Heart right ventricle (tissue), 16 donors: ENCODE data around the gene LRRC18. TPM values are rescaled to one million over a fixed set of nuclear protein-coding genes. Genes with fewer than 3 reads are reported as not detected.

ENCODE experiments used
- ATAC-seq, 8 donors: fragments of 200-7000 bp; cut with Tn5 transposase; one replicate each; pipeline ENCODE4 v1.9.1; 2020; ENCODE audit warnings: mild to moderate bottlenecking in 8 of 8, moderate library complexity in 8 of 8, moderate number of reproducible peaks in 1 of 8
- DNase-seq, 2 donors: peaks; one replicate each; pipeline ENCODE4 v3.0.0-alpha.2; 2020
- H3K27ac ChIP-seq, 10 donors: fragments of 200-600 bp; sonication (generic) in 2 of 10; one replicate each; pipeline versions ENCODE4 v1.5.0 to v1.8.0; 2020 to 2022; ENCODE audit warnings: mild to moderate bottlenecking in 3 of 10
- H3K27me3 ChIP-seq, 7 donors: fragments of 200-600 bp; one replicate each; pipeline ENCODE4 v1.8.0; 2021 to 2022; ENCODE audit warnings: mild to moderate bottlenecking in 2 of 7
- H3K36me3 ChIP-seq, 9 donors: fragments of 200-600 bp; sonication (generic) in 1 of 9; one replicate each; pipeline versions ENCODE4 v1.5.0 to v1.8.0; 2020 to 2022; ENCODE audit warnings: mild to moderate bottlenecking in 2 of 9
- H3K4me1 ChIP-seq, 9 donors: fragments of 200-600 bp; sonication (generic) in 1 of 9; one replicate each; pipeline versions ENCODE4 v1.5.0 to v1.8.0; 2020 to 2022; ENCODE audit warnings: mild to moderate bottlenecking in 4 of 9
- H3K4me3 ChIP-seq, 10 donors: fragments of 200-600 bp; sonication (generic) in 2 of 10; one replicate each; pipeline versions ENCODE4 v1.5.0 to v1.8.0; 2020 to 2022; ENCODE audit warnings: mild to moderate bottlenecking in 7 of 10, moderate library complexity in 2 of 10
- H3K9me3 ChIP-seq, 11 donors: fragments of 200-600 bp in 10 of 11; sonication (generic) in 2 of 11; one replicate each; pipeline versions ENCODE4 v1.5.0 to v1.8.0; 2013 to 2022; ENCODE audit warnings: mild to moderate bottlenecking in 2 of 11, control low read depth in 1 of 11, moderate library complexity in 1 of 11
- CTCF ChIP-seq, 9 donors: fragments of 200-600 bp; sonication (generic) in 2 of 9; IDR thresholded peaks; one replicate each; pipeline versions ENCODE4 v1.5.0 to v1.8.0; 2021 to 2022; ENCODE audit warnings: antibody characterized with exemption in 9 of 9, mild to moderate bottlenecking in 5 of 9, moderate library complexity in 1 of 9
- WGBS, 2 donors: extraction: QIAGEN DNeasy Blood & Tissue Kit; methylation state at CpG; one replicate each; pipeline ENCODE4 v1.1.7; 2013; ENCODE audit warnings: inconsistent platforms in 1 of 2; 5-methylcytosine and 5-hydroxymethylcytosine counted together
- intact Hi-C, 10 donors: fragments of 100-400 bp; cut with DNase I; formaldehyde crosslinking; loops; one replicate each; pipeline versions ENCODE4 v1.11.1 to v1.14.2; 2022
- polyA plus RNA-seq, 2 donors: library from polyadenylated mRNA; stranded (reverse); fragments of 200-250 nt; gene quantifications; one replicate each; pipeline ENCODE4 v1.2.3, GENCODE V29; 2013
- total RNA-seq, 10 donors: library from RNA; stranded (reverse); fragmentation: NEBNext Ultra II Directional in 3 of 10; extraction: Animal tissue kit (Norgen Biotek cat#: 25700) in 3 of 10; gene quantifications; one replicate each; pipeline versions ENCODE4 v1.2.1 to v1.2.4, GENCODE V29; 2021 to 2023
- donor health status: Arrhythmogenic right ventricular cardiomyopathy.
- donor health status: ischemic (EF 13 %, LVEDD 7.1; RV severe dilation, severe dysfunction).
- donor health status: healthy with polysubstance abuse.
- donor health status: DM: no; HTN: yes; CAD: no.
- donor health status: DM: no; HTN: no; CAD: no.
- donor health status: ischemic (EF 25% LVEDD 6.9; RV normal size, moderate dysfunction).
- donor health status: ischemic (EF 25% LVEDD 5.7; RV mildly dilated, moderate dysfunction).
- donor health status: healthy.
- donor health status: DM: yes; HTN: yes; CAD: no.
- donor health status: Ischemic cardiomyopathy.
- donor health status: ischemic (EF 35%, LVEDD 5.7; RV mildly dilated, moderate dysfunction).
- donor health status: nonischemic (EF 11% LVEDD 7.7; RV severe dilation, severe dysfunction).
- donor health status: DM: yes; HTN: yes; CAD: no.
- donor health status: PGD.
- donor health status: ischemic (EF 29% LVEDD 5.4; RV normal size, mild dysfunction).
- donor health status: nonischemic (EF 23%, LVEDD 6.1; RV moderate dilation, normal function).

LRRC18 gene
- total and polyA plus RNA-seq, 12 donors: 0.13 to 0.18 TPM; not detected in 10

- DNase-seq: no peak
- Histone ChIP-seq H3K27me3 (no peaks in the 10 kb centered on the region), H3K4me1 (peaks cover 0 to 7% (median 0%) of the 10 kb centered on the region in 9 donors), H3K27ac (no peak overlapping the region), H3K9me3 (no peaks in the 10 kb centered on the region), H3K4me3 (no peak overlapping the region), H3K36me3 (no peaks in the 10 kb centered on the region)
- WGBS, 2 donors: 84 to 87% methylated on average over 10 of the region's 10 CpGs
- no peak for ATAC-seq
- intact Hi-C loops: no loop called here
- no peak for TF ChIP-seq CTCF (IDR thresholded peaks at IDR 0.05)
Measured at GRCh38 chr10:48941427-48942075, 1.9 kb upstream of the LRRC18 start.

- H3K4me1 ChIP-seq: peaks cover 0 to 7% (median 0%) of the 10 kb centered on the region in 9 donors
- no peaks in the 10 kb centered on the region for H3K9me3 ChIP-seq
- H3K27ac ChIP-seq: no peak overlapping the region
- H3K4me3 ChIP-seq: no peak overlapping the region
- 80 to 85% methylated on average over 7 of the region's 7 CpGs for WGBS, 2 donors
- H3K36me3 ChIP-seq: no peaks in the 10 kb centered on the region
- TF ChIP-seq CTCF (IDR thresholded peaks at IDR 0.05): no peak
- DNase-seq (no peak), ATAC-seq (no peak)
- intact Hi-C loops: no loop called here
- H3K27me3 ChIP-seq: no peaks in the 10 kb centered on the region
Measured at GRCh38 chr10:48940958-48941357, 1.3 kb upstream of the LRRC18 start.

GRCh38 chr10:48940372-48940771 lies 732 bp upstream of the LRRC18 start:
- TF ChIP-seq CTCF (IDR thresholded peaks at IDR 0.05): no peak
- Histone ChIP-seq H3K4me3 (no peak overlapping the region), H3K4me1 (peaks cover 0 to 2% (median 0%) of the 10 kb centered on the region in 9 donors), H3K27me3 (no peaks in the 10 kb centered on the region), H3K27ac (no peak overlapping the region), H3K9me3 (no peaks in the 10 kb centered on the region), H3K36me3 (no peaks in the 10 kb centered on the region)
- WGBS, 2 donors: 94 to 98% methylated on average over 5 of the region's 5 CpGs
- ATAC-seq: no peak
- no peak for DNase-seq
- intact Hi-C loops: no loop called here

- Histone ChIP-seq H3K4me3 (no peak overlapping the region), H3K9me3 (no peaks in the 10 kb centered on the region), H3K4me1 (no peaks in the 10 kb centered on the region), H3K36me3 (no peaks in the 10 kb centered on the region), H3K27me3 (no peaks in the 10 kb centered on the region), H3K27ac (no peak overlapping the region)
- no peak for TF ChIP-seq CTCF (IDR thresholded peaks at IDR 0.05)
- ATAC-seq (no peak), DNase-seq (no peak)
- 78 to 80% methylated on average over 6 of the region's 6 CpGs for WGBS, 2 donors
- intact Hi-C loops: no loop called here
Measured at GRCh38 chr10:48938990-48939536, 577 bp downstream of the LRRC18 start.
